HG03520 (cell line): Measurements from ENCODE around the gene KLLN.
"Not testable (repeated sequence)": the region's sequence is repeated elsewhere in the genome, so short reads cannot be mapped to it uniquely, and the experiment has no call there.

ENCODE experiments used
- ATAC-seq: cut with Tn5 transposase; IDR thresholded peaks from one replicate; pipeline ENCODE4 v1.9.1; 2021; ENCODE audit warnings: mild to moderate bottlenecking, moderate library complexity; ENCODE audit not compliant: unreplicated experiment

Gene KLLN

DNA sequence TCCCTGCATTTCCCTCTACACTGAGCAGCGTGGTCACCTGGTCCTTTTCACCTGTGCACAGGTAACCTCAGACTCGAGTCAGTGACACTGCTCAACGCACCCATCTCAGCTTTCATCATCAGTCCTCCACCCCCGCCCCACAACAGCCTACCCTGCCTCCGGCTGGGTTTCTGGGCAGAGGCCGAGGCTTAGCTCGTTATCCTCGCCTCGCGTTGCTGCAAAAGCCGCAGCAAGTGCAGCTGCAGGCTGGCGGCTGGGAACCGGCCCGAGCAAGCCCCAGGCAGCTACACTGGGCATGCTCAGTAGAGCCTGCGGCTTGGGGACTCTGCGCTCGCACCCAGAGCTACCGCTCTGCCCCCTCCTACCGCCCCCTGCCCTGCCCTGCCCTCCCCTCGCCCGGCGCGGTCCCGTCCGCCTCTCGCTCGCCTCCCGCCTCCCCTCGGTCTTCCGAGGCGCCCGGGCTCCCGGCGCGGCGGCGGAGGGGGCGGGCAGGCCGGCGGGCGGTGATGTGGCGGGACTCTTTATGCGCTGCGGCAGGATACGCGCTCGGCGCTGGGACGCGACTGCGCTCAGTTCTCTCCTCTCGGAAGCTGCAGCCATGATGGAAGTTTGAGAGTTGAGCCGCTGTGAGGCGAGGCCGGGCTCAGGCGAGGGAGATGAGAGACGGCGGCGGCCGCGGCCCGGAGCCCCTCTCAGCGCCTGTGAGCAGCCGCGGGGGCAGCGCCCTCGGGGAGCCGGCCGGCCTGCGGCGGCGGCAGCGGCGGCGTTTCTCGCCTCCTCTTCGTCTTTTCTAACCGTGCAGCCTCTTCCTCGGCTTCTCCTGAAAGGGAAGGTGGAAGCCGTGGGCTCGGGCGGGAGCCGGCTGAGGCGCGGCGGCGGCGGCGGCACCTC is at the start of gene KLLN, which contains the start of gene PTEN:
TSS of gene KLLN (minus strand) at position 481 of the 891 bp plus-strand sequence. CDS start 1,046 bp downstream, outside the sequence.
TSS of gene PTEN (plus strand) at position 573 of the 891 bp plus-strand sequence. CDS start 845 bp downstream, outside the sequence.
- peak; percentile 37 for ATAC-seq

GRCh38 chr10:87903396-87903795 is 40.1 kb upstream of the KLLN start:
- ATAC-seq, result not testable (repeated sequence)

DNA sequence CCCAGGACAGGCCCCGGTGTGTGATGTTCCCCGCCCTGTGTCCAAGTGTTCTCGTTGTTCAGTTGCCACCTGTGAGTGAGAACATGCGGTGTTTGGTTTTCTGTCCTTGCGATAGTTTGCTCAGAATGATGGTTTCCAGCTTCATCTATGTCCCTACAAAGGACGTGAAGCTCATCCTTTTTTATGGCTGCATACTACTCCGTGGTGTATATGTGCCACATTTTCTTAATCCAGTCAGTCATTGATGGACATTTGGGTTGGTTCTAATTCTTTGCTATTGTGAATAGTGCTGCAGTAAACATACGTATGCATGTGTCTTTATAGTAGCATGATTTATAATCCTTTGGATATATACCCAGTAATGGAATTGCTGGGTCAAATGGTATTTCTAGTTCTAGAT is 34.6 kb upstream of the KLLN start:
- ATAC-seq, result not testable (repeated sequence)

DNA sequence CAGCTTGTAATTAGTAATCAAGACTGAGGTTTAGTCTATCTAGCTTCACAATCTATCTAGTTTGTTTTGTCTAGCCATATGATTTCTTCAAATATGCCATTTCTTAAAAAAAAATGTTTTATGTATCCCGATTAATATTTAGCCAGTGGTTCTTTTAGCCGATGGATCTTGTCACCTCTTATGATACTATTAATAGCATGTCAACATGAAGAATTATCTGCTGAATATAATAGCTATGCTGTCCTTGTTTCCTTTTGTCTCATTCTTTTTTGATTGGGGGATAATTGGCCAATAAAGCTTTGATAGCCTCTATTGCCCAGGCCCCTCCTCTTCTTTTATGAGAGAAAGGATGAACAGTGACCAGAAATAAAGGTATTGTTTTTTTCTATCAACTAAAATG is 32.9 kb upstream of the KLLN start:
- no peak for ATAC-seq

DNA sequence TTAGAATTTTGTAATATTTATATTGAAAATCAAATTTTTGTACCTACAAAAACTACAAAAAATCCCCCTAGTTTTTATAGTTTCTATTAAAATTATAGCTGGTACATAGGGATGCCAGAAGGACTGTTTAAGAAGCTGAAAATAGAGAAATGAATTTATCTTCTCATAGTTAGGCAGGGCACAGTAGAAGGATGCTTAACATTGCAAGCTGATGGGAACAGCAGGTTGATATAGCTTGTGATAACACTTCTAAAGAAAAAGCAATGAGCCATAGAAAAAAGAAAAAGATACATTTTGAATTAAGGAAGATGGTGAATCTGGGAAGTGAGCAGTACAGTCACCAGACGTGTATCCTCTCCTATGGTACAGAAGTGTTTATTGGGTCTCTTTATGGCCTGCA is 32.1 kb upstream of the KLLN start:
- ATAC-seq, result no peak

DNA sequence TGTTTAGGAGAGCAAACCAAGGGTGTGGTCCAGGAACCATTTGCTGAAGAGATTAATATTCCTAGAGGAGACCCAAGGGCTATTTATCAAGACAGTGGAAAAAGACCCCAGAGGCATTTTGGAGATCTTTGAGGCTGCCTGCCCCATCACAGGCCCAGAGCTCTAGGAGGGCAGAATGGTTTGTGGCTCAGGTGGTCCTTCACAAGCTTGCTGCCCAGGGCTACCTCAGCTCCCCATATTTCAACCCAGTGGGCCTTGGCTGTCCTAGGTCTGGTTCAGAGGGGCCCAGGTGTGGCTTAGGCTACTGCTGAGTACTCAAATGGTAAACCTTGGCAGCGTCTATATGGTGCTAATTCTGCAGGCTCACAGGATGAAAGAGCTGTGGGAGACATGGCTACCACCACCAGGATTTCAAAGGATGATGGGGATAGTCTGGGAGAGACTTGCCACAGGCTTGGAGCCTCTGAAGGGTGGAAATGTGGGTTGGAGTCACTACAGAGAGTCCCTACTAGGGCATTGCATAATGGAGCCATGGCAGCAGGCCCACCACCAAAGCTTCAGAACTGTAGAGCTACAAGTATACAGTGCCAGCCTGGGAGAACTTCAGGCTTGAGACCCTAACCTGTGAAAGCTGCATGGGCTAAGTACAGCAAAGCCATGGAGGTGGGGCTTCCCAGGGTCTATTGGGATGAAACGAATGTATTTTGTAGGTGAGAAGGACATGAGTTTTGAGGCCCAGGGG is 24.4 kb upstream of the KLLN start:
- ATAC-seq, result no peak

- no peak for ATAC-seq
These were observed 23.8 kb upstream of the KLLN start for GRCh38 chr10:87887146-87887545.

DNA sequence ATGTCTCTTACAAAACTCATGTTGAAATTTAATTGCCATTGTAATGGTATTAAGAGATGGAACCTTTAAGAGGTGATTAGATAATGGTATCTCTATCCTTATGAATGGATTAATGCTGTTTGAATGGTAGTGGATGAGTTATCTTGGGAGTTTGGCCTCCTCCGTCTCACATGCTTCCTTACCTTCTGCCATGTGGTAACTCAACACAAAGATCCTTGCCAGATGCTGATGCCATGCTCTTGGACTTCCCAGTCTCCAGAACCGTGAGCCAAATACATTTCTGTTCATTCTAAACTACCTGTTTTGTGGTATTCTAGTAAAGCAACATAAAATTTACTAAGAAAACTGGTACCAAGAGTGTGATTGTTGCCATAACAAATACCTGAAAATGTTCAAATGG is 23.3 kb upstream of the KLLN start:
- no peak for ATAC-seq

DNA sequence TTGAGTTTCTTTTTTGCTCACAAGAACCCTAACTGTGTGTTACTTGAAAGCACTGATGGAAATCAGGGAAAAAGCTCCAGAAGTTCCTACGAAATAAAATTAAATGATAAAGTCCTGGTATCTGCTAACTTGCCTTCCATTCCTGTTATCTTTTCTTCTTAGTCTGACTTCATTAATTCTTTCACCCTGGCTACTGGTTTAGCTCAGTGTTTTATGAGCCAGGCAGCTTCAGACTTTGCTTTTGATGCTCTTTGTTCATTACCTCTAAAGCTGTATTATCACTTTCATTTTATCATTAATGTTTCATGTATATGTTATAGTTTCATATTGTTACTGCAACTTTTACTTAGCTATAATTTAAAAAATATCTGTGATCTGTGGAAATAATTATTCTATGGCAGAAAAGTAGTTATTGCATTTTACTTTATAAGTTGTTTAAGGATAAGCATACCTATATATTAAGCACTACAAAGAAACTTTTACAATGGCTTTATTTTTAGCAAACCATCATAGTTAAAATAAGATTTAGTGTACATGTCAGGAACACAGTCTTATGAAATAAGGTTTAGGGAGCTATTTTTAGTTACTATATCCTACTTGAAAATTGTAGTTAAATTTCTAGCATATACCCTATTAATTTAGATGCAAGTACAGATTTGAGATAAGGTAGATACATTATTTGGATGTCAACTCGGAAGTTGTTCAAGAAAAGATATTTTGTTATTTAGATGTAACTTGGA is 19.4 kb upstream of the KLLN start:
- no peak for ATAC-seq

DNA sequence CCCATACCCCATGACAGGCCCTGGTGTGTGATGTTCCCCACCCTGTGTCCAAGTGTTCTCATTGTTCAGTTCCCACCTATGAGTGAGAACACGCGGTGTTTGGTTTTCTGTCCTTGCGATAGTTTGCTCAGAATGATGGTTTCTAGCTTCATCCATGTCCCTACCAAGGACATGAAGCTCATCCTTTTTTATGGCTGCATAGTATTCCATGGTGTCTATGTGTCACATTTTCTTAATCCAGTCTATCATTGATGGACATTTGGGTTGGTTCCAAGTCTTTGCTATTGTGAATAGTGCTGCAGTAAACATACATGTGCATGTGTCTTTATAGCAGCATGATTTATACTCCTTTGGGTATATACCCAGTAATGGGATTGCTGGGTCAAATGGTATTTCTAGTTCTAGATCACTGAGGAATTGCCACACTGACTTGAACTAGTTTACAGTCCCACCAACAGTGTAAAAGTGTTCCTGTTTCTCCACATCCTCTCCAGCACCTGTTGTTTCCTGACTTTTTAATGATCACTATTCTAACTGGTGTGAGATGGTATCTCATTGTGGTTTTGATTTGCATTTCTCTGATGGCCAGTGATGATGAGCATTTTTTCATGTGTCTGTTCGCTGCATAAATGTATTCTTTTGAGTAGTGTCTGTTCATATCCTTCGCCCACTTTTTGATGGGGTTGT is 18.2 kb upstream of the KLLN start:
- not testable (repeated sequence) for ATAC-seq

DNA sequence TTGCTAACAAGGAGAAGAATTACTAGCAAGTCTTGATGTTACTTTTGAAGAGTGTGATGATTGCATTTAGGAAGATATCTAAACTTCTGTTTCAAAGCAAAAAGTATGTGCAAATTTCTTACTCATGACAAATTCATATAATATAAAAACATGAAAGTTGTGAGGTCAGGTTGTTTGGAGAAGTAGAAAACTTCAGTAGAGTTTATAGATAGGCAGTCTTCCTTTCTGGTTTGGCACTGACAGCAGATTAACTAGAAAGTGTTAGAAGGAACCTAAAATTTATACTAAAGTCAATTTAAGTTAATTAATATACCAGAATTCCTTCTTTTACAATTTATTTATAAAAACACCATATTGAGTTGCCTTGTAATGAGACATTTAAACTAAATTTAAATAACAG is 17.0 kb upstream of the KLLN start:
- no peak for ATAC-seq

GRCh38 chr10:87878664-87879459 is 15.5 kb upstream of the KLLN start:
- ATAC-seq, result no peak

DNA sequence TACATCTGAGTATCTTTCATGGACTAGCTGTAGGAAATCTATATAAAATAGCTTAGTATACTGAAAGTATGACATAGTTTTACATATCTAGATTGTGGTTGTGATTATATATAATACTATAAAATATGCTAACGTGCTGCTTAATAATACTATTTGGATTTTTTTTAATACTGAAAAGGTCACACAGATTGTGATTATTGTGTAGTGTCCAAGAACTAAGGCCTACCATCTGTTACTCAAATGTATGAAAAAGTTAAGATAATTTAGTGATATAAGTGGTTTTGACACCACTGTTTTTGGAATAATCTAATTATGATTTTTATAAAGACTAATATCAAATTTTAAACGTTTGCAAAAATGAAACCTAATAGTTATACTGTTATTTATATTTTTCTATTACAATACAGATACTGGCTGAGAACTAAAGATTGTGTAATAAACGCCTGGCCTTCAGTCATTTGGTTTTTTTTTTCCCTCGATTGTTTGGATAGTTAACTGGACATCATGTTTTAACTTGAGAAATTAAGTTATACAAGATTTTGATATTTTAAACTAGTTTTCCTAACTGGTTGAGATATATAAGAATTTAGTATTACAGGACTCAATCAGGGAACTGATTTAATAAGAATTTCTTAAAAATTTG is 12.7 kb upstream of the KLLN start:
- no peak for ATAC-seq

GRCh38 chr10:87873656-87874055 is 10.3 kb upstream of the KLLN start:
- no peak for ATAC-seq

DNA sequence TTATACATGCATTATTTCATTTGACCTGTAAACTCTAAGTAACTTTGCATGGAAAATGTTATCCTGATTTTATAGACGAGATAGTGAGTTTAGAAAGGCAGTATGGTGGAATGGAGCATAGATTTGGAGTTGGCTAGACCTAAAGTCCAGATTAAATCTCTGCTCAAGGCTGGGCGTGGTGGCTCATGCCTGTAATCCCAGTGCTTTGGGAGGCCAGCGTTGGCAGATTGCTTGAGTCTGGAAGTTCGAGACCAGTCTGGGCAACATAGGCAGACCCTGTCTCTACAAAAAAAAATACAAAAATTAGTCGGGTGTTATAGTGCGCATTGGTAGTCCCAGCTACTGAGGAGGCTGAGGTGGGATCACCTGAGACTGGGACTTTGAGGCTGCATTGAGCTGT is 9.5 kb upstream of the KLLN start:
- ATAC-seq, result no peak

DNA sequence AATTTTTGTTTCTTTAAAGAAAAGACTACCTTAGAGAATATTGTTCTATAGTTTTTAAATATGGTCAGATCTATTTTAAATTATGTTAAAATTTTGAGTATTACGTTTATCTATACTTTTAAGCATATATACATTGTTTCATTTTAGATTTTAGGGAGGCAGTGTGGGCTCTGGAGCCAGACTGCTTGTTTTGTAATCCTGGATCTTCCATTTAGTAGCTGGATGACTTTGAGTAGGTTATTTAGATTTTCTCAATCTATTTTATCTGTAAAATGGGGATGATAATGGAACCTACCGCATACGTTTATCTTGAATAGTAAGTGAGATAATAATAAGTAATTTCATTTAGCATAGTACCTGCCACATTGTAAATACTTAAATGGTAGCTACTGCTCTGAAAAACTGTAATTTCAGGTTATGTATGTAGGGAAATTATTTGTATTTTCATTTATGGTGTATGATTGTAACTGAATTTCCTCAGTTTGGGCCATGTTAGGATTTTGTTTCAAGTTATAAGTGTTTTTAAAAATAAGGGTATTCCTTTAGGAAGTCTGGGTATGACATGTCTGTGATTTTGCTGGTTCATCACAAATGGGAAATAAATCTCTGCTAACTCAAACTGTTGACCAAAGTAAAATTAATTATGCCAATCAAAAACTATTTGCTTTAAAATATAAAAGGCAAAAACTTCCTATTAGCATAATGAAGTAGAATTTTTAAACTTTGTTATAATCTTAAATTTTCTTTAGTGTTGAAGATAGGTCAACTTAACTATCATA is 6.6 kb upstream of the KLLN start:
- ATAC-seq, result no peak

DNA sequence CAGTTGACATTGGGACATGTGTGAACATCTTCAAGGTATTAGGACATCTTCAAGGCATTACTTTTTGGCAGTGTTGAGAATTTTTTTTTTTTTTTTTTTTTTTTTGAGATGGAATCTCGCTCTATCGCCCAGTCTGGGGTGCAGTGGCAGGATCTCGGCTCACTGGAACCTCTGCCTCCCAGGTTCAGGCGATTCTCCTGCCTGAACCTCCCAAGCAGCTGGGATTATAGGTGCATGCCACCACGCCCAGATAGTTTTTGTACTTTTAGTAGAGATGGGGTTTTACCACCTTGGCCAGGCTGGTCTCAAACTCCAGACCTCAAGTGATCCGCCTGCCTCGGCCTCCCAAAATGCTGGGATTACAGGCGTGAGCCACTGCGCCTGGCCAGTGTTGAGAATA is 5.8 kb upstream of the KLLN start:
- not testable (repeated sequence) for ATAC-seq

GRCh38 chr10:87868277-87868676 is 4.9 kb upstream of the KLLN start:
- no peak for ATAC-seq

- no peak for ATAC-seq
These were observed 4.1 kb upstream of the KLLN start for GRCh38 chr10:87867453-87867852.
